ENCODE data around the gene DLAT. TPM values are rescaled to one million over a fixed set of nuclear protein-coding genes. Genes with fewer than 3 reads are reported as not detected.
"Not testable (repeated sequence)": the region's sequence is repeated elsewhere in the genome, so short reads cannot be mapped to it uniquely, and the experiment has no call there.

DLAT gene
- total RNA-seq, 1 experiment from 2014 or later = 75.9 TPM

- DNase-seq (ENCODE audit: low read depth, low spot score) (no peak), ATAC-seq (no peak)
- Histone ChIP-seq H3K4me1 (ENCODE audit: control insufficient read depth, insufficient read depth, low read length) (no peaks in the 10 kb centered on the region), H3K36me3 (ENCODE audit: control insufficient read depth, insufficient read depth, low read length) (no peaks in the 10 kb centered on the region), H3K9me3 (ENCODE audit: control insufficient read depth, insufficient read depth, low read depth, low read length) (no peaks in the 10 kb centered on the region), H3K27me3 (ENCODE audit: control insufficient read depth, insufficient read depth, low read length) (no peaks in the 10 kb centered on the region), H3K4me3 (ENCODE audit: low read depth in 2 of 2, low read length in 2 of 2) (no peak overlapping the region), H3K27ac (ENCODE audit: low read length) (no peak overlapping the region)
- ChIA-PET CTCF (no interaction called here), POLR2A (no interaction called here)
- no peak for TF ChIP-seq POLR2AphosphoS5 (IDR thresholded peaks at IDR 0.05; ENCODE audit: low read depth, low read length)
- no peak for TF ChIP-seq TCF7L2 (IDR thresholded peaks at IDR 0.05; ENCODE audit: low read depth, low read length)
- no peak for TF ChIP-seq CTCF (IDR thresholded peaks at IDR 0.05)
- no peak for TF ChIP-seq REST (IDR thresholded peaks at IDR 0.05; ENCODE audit: insufficient read depth in 1 of 2, low read depth in 2 of 2, low read length in 1 of 2)
- no peak for TF ChIP-seq SIN3A (IDR thresholded peaks at IDR 0.05; ENCODE audit: borderline replicate concordance, insufficient read depth, low read depth, low read length)
- intact Hi-C loops (cut with micrococcal nuclease; ENCODE audit: unreplicated experiment) (no loop called here), in situ Hi-C loops (cut with HindIII; ENCODE audit: low pct_unique_long_range_greater_than_20kb, low sequenced_read_pairs) (no loop called here)
- BruUV-seq (replicated peaks) = no TSS peak
Observed at GRCh38 chr11:112005422-112006094, 19.6 kb upstream of the DLAT start.

GRCh38 chr11:112006095-112006441, 19.1 kb upstream of the DLAT start:
- H3K4me1 ChIP-seq (ENCODE audit: control insufficient read depth, insufficient read depth, low read length); BruUV-seq (replicated peaks); CTCF ChIA-PET; intact Hi-C loops (cut with micrococcal nuclease; ENCODE audit: unreplicated experiment); ATAC-seq; POLR2A ChIA-PET; H3K4me3 ChIP-seq (ENCODE audit: low read depth in 2 of 2, low read length in 2 of 2); H3K36me3 ChIP-seq (ENCODE audit: control insufficient read depth, insufficient read depth, low read length); in situ Hi-C loops (cut with HindIII; ENCODE audit: low pct_unique_long_range_greater_than_20kb, low sequenced_read_pairs); H3K9me3 ChIP-seq (ENCODE audit: control insufficient read depth, insufficient read depth, low read depth, low read length); DNase-seq (ENCODE audit: low read depth, low spot score); H3K27me3 ChIP-seq (ENCODE audit: control insufficient read depth, insufficient read depth, low read length); H3K27ac ChIP-seq (ENCODE audit: low read length): not testable (repeated sequence)

GRCh38 chr11:112011451-112011850, 13.8 kb upstream of the DLAT start:
- intact Hi-C loops (cut with micrococcal nuclease; ENCODE audit: unreplicated experiment); BruUV-seq (replicated peaks); CTCF ChIA-PET; ATAC-seq; H3K27ac ChIP-seq (ENCODE audit: low read length); POLR2A ChIA-PET; H3K27me3 ChIP-seq (ENCODE audit: control insufficient read depth, insufficient read depth, low read length); H3K4me3 ChIP-seq (ENCODE audit: low read depth in 2 of 2, low read length in 2 of 2); H3K9me3 ChIP-seq (ENCODE audit: control insufficient read depth, insufficient read depth, low read depth, low read length); DNase-seq (ENCODE audit: low read depth, low spot score); H3K36me3 ChIP-seq (ENCODE audit: control insufficient read depth, insufficient read depth, low read length); H3K4me1 ChIP-seq (ENCODE audit: control insufficient read depth, insufficient read depth, low read length); in situ Hi-C loops (cut with HindIII; ENCODE audit: low pct_unique_long_range_greater_than_20kb, low sequenced_read_pairs): not testable (repeated sequence)
